ENCODE results near the gene EPO.
"Not testable (repeated sequence)": the region's sequence is repeated elsewhere in the genome, so short reads cannot be mapped to it uniquely, and the experiment has no call there.

EPO gene

DNA sequence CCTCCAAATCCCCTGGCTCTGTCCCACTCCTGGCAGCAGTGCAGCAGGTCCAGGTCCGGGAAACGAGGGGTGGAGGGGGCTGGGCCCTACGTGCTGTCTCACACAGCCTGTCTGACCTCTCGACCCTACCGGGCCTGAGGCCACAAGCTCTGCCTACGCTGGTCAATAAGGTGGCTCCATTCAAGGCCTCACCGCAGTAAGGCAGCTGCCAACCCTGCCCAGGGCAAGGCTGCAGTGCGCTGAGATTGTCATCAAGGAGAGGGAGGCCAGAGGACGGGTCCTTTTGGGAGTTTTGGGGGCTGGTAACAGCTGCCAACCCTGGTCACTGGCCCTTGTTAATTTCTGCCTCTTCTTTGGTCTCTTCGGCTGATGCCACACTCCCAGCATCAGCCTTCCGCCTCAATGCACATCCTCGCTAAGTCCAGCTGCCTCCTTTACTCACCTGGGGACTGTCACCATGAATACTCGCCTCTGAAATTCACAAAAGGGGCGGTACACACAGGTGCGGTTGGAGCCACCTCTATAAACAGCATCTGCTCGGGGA is 3.5 kb downstream of the EPO start:
- H3K27ac ChIP-seq (replicated peaks), result no peak overlapping the region
- no peak for TF ChIP-seq POLR2AphosphoS5 (IDR thresholded peaks at IDR 0.05; ENCODE audit: low read depth)
- no peak for TF ChIP-seq GABPA (IDR thresholded peaks at IDR 0.05; ENCODE audit: low read depth)
- TF ChIP-seq SPI1 (IDR thresholded peaks at IDR 0.05; ENCODE audit: borderline replicate concordance, low read depth), result no peak
- TF ChIP-seq, protein P1, sequence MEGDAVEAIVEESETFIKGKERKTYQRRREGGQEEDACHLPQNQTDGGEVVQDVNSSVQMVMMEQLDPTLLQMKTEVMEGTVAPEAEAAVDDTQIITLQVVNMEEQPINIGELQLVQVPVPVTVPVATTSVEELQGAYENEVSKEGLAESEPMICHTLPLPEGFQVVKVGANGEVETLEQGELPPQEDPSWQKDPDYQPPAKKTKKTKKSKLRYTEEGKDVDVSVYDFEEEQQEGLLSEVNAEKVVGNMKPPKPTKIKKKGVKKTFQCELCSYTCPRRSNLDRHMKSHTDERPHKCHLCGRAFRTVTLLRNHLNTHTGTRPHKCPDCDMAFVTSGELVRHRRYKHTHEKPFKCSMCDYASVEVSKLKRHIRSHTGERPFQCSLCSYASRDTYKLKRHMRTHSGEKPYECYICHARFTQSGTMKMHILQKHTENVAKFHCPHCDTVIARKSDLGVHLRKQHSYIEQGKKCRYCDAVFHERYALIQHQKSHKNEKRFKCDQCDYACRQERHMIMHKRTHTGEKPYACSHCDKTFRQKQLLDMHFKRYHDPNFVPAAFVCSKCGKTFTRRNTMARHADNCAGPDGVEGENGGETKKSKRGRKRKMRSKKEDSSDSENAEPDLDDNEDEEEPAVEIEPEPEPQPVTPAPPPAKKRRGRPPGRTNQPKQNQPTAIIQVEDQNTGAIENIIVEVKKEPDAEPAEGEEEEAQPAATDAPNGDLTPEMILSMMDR (IDR thresholded peaks at IDR 0.05; ENCODE audit: insufficient read depth, low read length), result no peak
- TF ChIP-seq, protein P2, sequence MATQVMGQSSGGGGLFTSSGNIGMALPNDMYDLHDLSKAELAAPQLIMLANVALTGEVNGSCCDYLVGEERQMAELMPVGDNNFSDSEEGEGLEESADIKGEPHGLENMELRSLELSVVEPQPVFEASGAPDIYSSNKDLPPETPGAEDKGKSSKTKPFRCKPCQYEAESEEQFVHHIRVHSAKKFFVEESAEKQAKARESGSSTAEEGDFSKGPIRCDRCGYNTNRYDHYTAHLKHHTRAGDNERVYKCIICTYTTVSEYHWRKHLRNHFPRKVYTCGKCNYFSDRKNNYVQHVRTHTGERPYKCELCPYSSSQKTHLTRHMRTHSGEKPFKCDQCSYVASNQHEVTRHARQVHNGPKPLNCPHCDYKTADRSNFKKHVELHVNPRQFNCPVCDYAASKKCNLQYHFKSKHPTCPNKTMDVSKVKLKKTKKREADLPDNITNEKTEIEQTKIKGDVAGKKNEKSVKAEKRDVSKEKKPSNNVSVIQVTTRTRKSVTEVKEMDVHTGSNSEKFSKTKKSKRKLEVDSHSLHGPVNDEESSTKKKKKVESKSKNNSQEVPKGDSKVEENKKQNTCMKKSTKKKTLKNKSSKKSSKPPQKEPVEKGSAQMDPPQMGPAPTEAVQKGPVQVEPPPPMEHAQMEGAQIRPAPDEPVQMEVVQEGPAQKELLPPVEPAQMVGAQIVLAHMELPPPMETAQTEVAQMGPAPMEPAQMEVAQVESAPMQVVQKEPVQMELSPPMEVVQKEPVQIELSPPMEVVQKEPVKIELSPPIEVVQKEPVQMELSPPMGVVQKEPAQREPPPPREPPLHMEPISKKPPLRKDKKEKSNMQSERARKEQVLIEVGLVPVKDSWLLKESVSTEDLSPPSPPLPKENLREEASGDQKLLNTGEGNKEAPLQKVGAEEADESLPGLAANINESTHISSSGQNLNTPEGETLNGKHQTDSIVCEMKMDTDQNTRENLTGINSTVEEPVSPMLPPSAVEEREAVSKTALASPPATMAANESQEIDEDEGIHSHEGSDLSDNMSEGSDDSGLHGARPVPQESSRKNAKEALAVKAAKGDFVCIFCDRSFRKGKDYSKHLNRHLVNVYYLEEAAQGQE (IDR thresholded peaks at IDR 0.05; ENCODE audit: insufficient replicate concordance, low read depth), result no peak
- DNase-seq (ENCODE audit: low read depth in 1 of 2, low spot score in 1 of 2), result no peak
- peaks cover 19% of the 10 kb centered on the region for H3K27me3 ChIP-seq (ENCODE audit: insufficient read depth, poor library complexity, severe bottlenecking)
- no peak overlapping the region for H3K4me3 ChIP-seq (replicated peaks; ENCODE audit: insufficient read depth, low read length)

DNA sequence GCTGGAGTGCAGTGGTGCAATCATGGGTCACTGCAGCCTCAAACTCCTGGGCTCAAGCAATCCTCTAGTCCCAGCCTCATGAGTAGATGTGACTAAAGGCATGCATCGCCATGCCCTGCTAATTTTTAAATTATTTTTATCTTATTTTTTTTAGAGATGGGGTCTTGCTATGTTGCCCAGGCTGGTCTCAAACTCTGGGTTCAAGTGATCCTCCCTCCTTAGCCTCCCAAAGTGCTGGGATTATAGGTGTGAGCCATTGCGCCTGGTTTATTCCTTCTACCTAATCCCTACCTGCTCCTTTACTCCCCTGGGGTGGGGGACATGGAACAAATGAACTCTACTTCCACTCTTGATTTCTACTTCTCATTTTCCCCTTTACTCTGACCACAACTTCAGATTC is 4.1 kb downstream of the EPO start:
- peaks cover 19% of the 10 kb centered on the region for H3K27me3 ChIP-seq (ENCODE audit: insufficient read depth, poor library complexity, severe bottlenecking)
- H3K27ac ChIP-seq (replicated peaks); H3K4me3 ChIP-seq (replicated peaks; ENCODE audit: insufficient read depth, low read length); DNase-seq (ENCODE audit: low read depth in 1 of 2, low spot score in 1 of 2): not testable (repeated sequence)

DNA sequence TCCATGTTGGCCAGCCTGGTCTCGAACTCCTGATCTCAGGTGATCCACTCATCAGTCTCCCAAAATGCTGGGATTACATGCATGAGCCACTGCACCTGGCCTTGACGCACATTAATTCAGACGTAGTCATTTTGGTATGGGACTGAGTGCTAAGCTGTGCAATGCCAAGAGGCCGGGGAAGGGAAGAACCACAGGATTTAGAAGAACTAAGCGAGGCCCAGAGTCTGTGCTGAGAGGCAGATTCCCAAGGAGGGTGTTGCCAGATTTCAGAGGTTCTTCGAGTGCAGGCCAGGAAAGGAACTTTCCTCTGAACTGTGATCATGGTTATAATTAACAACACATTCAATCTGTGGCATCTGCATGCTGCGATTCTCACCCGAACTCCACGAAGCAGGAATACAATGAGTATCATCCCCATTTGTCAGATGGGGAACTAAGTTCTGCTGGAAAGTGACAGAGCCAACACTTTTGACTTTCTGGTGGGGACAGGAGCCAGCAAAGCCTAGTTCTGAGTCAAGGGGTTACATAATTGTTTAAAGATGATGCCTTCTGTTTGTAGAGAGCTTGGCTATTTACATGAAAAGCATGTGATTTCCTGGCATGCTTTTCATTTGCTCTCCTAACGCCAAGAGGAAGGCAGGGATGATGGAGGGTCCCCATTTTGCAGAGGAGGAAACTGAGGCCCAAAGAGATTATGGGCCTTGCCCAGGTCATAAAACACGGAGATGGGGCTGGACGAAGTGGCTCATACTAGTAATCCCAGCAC is 6.9 kb downstream of the EPO start:
- no peak for TF ChIP-seq GABPA (IDR thresholded peaks at IDR 0.05; ENCODE audit: low read depth)
- no peak overlapping the region for H3K27ac ChIP-seq (replicated peaks)
- no peak overlapping the region for H3K4me3 ChIP-seq (replicated peaks; ENCODE audit: insufficient read depth, low read length)
- H3K27me3 ChIP-seq (ENCODE audit: insufficient read depth, poor library complexity, severe bottlenecking), result no peaks in the 10 kb centered on the region
- no peak for DNase-seq (ENCODE audit: low read depth in 1 of 2, low spot score in 1 of 2)

DNA sequence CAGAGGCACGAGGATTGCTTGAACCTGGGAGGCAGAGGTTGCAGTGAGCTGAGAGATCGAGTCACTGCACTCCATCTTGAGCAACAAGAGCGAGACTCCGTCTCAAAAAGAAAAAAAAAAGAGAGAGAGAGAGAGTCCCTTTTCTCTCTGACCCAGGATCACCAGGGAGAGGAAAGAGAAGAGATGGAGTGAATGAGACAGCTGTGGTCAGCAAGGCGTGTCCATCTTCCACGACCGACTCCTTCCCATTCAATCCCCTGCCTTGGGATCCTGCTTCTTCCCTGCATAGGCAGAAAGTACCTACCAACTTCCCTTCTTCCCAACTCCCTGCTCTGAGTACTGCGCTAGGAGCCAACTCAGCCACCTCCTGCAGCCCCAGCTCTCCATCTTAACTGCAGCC is 7.9 kb downstream of the EPO start:
- Histone ChIP-seq H3K4me3 (replicated peaks; ENCODE audit: insufficient read depth, low read length) (no peak overlapping the region), H3K27me3 (ENCODE audit: insufficient read depth, poor library complexity, severe bottlenecking) (no peaks in the 10 kb centered on the region), H3K27ac (replicated peaks) (no peak overlapping the region)
- no peak for DNase-seq (ENCODE audit: low read depth in 1 of 2, low spot score in 1 of 2)
- no peak for TF ChIP-seq GABPA (IDR thresholded peaks at IDR 0.05; ENCODE audit: low read depth)
- TF ChIP-seq, protein P2 (IDR thresholded peaks at IDR 0.05; ENCODE audit: insufficient replicate concordance, low read depth), result no peak
- no peak for TF ChIP-seq SPI1 (IDR thresholded peaks at IDR 0.05; ENCODE audit: borderline replicate concordance, low read depth)
- TF ChIP-seq, protein P1 (IDR thresholded peaks at IDR 0.05; ENCODE audit: insufficient read depth, low read length), result no peak
- no peak for TF ChIP-seq POLR2AphosphoS5 (IDR thresholded peaks at IDR 0.05; ENCODE audit: low read depth)
